ENCODE measurements around the gene KRTAP19-8.

Gene KRTAP19-8

GRCh38 chr21:31018232-31018631 lies 20.0 kb downstream of the KRTAP19-8 start:
- no peak for DNase-seq (ENCODE audit: low read depth)
- H3K4me3 ChIP-seq (ENCODE audit: low read depth, low read length) = no peak overlapping the region
- TF ChIP-seq CTCF (IDR thresholded peaks at IDR 0.05; ENCODE audit: low read depth, low read length, missing control alignments) = no peak
- in situ Hi-C loops (cut with HindIII; ENCODE audit: low sequenced_read_pairs) = no loop called here

GRCh38 chr21:31014891-31015290 lies 23.4 kb downstream of the KRTAP19-8 start:
- TF ChIP-seq CTCF (IDR thresholded peaks at IDR 0.05; ENCODE audit: low read depth, low read length, missing control alignments) = no peak
- in situ Hi-C loops (cut with HindIII; ENCODE audit: low sequenced_read_pairs) = no loop called here
- no peak overlapping the region for H3K4me3 ChIP-seq (ENCODE audit: low read depth, low read length)
- DNase-seq (ENCODE audit: low read depth) = no peak

- no peak overlapping the region for H3K4me3 ChIP-seq (ENCODE audit: low read depth, low read length)
- no peak for DNase-seq (ENCODE audit: low read depth)
- no peak for TF ChIP-seq CTCF (IDR thresholded peaks at IDR 0.05; ENCODE audit: low read depth, low read length, missing control alignments)
- in situ Hi-C loops (cut with HindIII; ENCODE audit: low sequenced_read_pairs) = no loop called here
Observed at GRCh38 chr21:31012133-31013089, 25.9 kb downstream of the KRTAP19-8 start.

- no peak for DNase-seq (ENCODE audit: low read depth)
Observed at GRCh38 chr21:31011412-31011811, 26.9 kb downstream of the KRTAP19-8 start.

GRCh38 chr21:31008355-31008754 lies 29.9 kb downstream of the KRTAP19-8 start:
- TF ChIP-seq CTCF (IDR thresholded peaks at IDR 0.05; ENCODE audit: low read depth, low read length, missing control alignments) = no peak
- DNase-seq (ENCODE audit: low read depth) = no peak
- in situ Hi-C loops (cut with HindIII; ENCODE audit: low sequenced_read_pairs) = no loop called here
- no peak overlapping the region for H3K4me3 ChIP-seq (ENCODE audit: low read depth, low read length)

More at GRCh38 chr21:31011412-31011811, 26.9 kb downstream of the KRTAP19-8 start:
- H3K4me3 ChIP-seq (ENCODE audit: low read depth, low read length) = no peak overlapping the region
- in situ Hi-C loops (cut with HindIII; ENCODE audit: low sequenced_read_pairs) = no loop called here
- no peak for TF ChIP-seq CTCF (IDR thresholded peaks at IDR 0.05; ENCODE audit: low read depth, low read length, missing control alignments)

GRCh38 chr21:31005019-31005418 lies 33.3 kb downstream of the KRTAP19-8 start:
- in situ Hi-C loops (cut with HindIII; ENCODE audit: low sequenced_read_pairs) = no loop called here
- DNase-seq (ENCODE audit: low read depth) = no peak
- no peak overlapping the region for H3K4me3 ChIP-seq (ENCODE audit: low read depth, low read length)
- TF ChIP-seq CTCF (IDR thresholded peaks at IDR 0.05; ENCODE audit: low read depth, low read length, missing control alignments) = no peak
